HL-60/S4 treated with phorbol 12-myristate 13-acetate at 8.2 ng/mL for 4 days and 3 days (cell line): ENCODE results near the gene HASPIN.
"Not testable (repeated sequence)": the region's sequence is repeated elsewhere in the genome, so short reads cannot be mapped to it uniquely, and the experiment has no call there.

Experiments used
- in situ Hi-C: fragments of 300-500 bp; cut with MboI; formaldehyde crosslinking; loops from 2 replicates; pipeline ENCODE4 v1.15.0; 2022; ENCODE audit warnings: low sequenced_read_pairs

HASPIN gene

DNA sequence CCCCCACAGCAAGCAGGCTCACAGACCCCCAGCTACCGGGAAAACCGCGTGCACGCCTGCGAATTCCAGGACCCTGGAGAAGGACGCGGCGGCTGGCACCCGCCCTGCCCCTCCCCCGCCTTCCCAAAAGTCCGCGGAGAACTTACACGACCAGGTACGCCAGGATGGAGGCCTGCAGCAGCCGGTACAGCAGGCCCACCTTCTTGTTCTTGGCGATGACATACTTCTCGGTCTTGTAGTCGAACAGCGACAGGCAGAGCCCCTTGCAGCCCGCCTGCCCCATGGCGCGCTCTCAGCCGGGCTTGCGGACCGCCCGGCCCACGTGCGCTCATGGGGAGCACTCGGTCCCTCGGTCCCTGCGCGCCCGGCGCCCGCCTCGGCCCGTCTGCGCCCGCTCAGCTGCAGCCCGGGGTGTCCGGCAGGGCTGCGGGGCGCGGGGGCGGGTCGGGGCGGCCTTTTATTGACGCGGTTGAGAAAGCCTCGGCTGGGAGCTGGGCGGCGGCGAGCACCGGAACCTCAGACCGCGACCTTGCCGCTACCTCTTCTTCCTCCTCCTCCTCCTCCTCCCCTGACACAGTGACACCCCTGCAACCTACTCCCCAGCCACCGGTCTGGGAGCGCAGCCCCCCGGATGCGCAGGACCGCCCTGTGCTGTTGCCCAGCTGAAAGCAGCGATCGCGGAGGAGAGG lies 27.8 kb upstream of the HASPIN start, which contains the start of gene P2RX5:
P2RX5 (minus strand) TSS at position 433 of the 689 bp plus-strand sequence; CDS start at position 283, 150 bp downstream.
- in situ Hi-C loops: no loop called here

DNA sequence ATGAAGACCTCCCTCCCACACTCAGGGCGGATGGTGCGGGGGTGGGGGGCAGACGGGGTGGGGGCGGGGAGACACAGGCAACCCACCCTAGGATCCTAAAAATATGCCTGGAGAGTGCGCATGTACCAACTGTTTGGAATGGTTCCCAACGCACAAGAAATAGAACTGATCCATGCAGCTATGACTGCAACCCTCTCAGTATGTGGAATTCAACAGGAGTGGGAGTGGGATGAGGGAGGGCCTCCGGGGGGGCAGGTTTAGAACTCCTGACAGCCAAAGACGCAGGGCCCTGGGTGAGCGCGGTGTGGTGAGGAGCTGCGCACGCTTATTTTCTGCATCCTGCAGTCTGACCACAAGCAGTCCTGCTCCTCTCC lies 26.6 kb upstream of the HASPIN start:
- in situ Hi-C loops: no loop called here

- in situ Hi-C loops: no loop called here
Observed at GRCh38 chr17:3698139-3698538, 25.6 kb upstream of the HASPIN start.

GRCh38 chr17:3699951-3700350 lies 23.8 kb upstream of the HASPIN start:
- in situ Hi-C loops: no loop called here

GRCh38 chr17:3702041-3702539 lies 21.6 kb upstream of the HASPIN start:
- in situ Hi-C loops: not testable (repeated sequence)

DNA sequence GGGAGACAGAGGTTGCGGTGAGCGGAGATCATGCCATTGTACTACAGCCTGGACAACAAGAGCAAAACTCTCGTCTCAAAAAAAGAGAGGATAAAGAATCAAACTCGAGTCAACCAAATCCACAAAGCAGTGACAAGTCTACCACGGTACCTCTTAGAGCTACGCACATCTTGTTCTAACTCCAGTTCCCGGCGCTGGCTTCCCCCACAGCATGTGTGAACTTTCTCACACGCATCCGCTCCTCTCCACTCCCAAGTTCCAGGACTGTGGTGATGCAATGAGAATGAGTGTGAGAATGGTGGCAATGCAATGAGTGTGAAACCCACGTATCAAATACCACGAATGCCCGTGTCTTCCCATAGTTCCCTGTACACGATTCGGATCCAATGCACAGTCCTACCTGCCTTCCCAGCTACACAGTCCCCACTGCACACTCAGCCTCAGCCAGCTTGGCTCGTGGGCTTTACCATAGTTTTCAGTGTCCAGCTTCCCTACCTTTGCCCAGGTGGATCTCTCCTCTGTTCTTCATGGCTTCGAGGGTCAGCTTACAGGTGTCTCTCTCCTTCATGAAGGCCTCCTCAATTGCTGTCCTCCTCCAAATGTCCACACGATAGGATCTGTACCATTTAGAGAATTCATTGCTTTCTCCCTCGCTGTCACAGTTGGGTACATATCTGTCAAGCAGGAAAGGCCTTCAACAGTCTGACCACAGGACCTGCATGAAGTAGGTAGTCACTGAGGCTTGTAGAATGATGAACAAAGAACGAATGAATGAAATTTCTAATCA lies 18.6 kb upstream of the HASPIN start:
- in situ Hi-C loops: no loop called here

- in situ Hi-C loops: not testable (repeated sequence)
Observed at GRCh38 chr17:3705718-3705984, 18.1 kb upstream of the HASPIN start.

DNA sequence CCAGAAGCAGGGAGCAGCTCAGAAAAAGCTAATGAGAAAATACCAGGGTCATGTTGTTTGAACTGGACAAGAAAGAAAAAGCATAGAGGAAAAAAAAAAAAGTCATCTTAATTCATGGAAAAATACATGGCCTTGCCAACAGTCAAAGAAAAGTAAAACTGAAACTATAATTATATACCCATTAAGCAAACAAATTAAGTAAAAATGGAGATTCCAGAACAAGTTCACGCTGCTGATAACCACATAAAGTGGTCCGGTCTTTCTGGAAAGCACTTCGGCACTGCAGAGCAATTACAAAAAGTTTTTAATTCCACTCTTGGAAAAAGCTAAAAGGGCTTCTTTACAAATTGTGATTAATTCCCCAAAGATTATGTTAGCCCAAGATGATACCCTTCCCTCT lies 15.3 kb upstream of the HASPIN start:
- in situ Hi-C loops: no loop called here

DNA sequence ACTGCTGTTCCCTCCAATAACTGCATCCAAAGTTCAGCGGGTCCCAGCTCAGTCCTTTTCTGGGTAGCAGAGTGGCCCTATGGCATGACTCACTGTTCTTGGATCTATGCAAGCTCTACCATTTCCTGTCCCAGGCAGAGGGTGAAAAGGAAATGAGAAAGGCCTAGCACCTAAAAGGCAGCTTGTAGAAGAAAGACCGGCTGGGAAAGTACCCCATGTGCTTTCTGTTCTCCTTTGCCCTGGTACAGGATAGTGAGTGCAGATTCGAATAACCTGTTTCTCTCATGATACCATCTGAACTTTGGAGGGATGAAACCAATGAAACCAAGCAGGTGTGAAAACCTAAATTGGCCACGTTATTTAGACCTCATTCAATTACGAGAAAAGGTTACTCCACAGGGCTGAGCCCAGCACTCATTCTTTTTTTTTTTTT lies 12.7 kb upstream of the HASPIN start:
- in situ Hi-C loops: no loop called here

DNA sequence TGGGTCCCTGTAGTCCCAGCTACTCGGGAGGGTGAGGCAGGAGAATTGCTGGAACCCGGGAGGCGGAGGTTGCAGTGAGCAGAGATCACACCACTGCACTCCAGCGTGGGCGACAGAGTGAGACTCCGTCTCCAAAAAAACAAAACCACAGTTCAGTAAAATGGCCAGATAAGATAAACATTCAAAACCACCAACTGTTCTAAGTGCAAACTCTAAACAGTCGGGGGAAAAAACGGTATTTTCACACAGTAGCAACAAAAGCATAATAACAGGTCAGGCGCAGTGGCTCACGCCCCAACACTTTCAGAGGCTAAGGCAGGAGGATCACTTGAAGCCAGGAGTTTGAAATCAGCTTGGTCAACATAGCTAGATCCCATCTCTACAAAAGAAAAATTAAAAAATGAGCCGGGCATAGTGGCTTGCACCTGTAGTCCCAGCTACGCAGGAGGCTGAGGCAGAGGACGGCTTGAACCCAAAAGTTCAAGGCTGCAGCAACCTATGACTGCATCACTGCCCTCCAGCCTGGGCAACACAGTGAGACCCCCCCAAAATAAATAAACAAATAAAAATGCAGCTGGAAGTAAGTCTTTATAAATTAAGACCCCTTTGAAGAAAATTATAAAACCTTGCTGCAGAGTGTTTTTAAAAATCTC lies 10.8 kb upstream of the HASPIN start:
- in situ Hi-C loops: no loop called here

DNA sequence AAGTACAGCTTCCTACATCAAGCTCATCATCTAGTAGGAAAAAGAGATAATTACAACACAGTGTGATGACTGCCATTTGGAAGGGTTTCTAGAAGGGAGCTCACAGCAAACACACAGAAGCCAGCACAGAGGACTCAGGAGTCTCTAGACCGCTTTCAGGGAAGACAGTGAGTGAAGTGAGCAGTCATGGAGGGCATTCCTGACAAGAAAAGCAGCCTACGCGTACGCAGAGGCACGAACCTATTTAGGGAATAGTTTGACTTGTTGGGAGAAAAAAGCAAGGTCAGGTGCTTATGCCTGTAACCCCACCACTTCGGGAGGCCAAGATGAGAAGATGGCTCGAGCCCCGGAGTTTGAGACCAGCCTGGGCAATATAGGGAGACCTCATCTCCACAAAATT lies 8.4 kb upstream of the HASPIN start:
- in situ Hi-C loops: no loop called here

GRCh38 chr17:3718201-3718600 lies 5.5 kb upstream of the HASPIN start:
- in situ Hi-C loops: no loop called here

DNA sequence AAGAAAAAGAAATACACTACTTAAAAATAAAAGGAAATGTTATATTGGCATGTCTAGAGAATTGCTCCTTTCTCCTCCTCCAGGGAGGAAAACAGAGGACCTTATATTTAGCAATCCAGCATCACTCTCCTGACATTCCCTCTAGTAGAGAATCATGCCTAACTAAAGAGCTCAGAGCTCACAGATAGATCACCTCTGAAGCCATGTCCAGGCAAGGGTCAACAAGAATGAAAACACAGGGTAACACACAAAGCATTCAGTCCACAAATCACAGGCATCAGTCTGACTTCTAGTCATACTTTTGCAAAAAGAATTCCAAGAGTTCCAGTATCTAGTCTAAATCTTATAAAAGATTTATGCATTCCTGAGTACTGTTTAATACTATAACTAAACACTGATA lies 4.4 kb upstream of the HASPIN start:
- in situ Hi-C loops: no loop called here

DNA sequence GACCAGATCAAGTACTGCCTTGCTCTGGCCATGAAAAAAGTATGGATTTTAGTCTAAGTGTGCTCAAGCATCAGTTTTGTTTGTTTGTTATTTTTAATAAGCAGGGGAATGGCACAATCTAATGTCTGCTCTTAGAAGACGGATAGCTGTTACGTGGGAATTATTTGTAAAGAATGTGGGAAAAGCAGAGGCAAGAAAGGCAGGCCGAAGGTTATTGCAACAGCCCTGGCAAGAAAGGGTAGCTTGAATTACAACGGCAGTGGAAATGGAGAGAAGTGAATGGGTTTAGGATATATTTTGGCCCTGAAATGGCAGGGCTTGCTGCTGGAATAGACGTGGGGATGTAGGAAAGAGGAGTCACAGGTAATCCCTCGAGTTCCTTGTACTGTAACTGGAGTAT lies 987 bp upstream of the HASPIN start:
- in situ Hi-C loops: no loop called here

- in situ Hi-C loops: no loop called here
Observed at GRCh38 chr17:3723188-3723555, 531 bp upstream of the HASPIN start.

GRCh38 chr17:3724378-3725077 lies 825 bp downstream of the HASPIN start:
- in situ Hi-C loops: no loop called here

DNA sequence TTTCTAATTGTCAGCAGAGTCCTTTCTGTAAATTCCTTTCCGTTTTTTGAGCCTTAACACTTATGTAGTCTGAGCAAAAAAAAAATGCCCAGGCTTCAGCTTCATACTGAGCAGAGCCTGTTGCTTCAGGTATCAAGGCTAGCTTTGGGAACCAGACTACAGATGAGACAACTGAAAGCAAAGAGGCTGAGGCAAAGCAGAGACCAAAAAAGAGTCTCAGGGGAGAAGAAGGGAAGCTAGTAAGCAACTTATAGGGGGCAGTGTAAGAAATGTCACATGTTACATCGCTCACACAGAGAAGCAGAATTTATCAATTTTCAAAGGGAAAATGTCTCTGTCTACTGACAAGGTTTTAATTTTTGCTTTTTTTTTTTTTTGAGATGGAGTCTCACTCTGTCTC lies 3.3 kb downstream of the HASPIN start:
- in situ Hi-C loops: no loop called here

DNA sequence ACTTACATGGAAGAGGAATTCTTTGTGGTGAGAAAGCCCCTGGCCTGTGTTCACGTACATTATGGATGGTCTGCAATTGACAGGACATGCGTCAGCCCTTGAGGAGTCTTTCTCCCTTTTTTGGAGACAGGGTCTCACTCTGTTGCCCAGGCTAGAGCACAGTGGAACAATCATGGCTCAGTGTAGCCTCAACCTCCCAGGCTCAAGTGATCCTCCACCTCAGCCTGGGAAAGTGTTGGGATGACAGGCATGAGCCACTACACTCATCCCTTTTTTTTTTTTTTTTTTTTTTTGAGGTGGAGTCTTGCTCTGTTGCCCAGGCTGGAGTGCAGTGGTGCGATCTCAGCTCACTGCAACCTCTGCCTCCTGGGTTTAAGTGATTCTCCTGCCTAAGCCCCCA lies 4.4 kb downstream of the HASPIN start:
- in situ Hi-C loops: not testable (repeated sequence)

DNA sequence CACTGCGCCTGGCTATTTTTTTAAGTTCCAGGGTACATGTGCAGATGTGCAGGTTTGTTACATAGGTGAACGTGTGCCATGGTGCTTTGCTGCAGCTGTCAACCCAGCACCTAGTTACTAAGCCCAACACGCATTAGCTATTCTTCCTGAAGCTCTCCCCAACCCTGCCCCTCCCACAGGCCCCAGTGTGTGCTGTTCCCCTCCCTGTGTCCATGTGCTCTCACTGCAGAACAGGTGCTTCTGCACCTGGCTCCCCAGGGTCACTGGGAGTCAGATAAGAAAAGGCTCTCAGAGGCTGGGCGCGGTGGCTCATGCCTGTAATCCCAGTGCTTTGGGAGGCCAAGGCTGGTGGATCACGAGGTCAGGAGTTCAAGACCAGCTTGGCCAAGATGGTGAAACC lies 6.2 kb downstream of the HASPIN start:
- in situ Hi-C loops: no loop called here

DNA sequence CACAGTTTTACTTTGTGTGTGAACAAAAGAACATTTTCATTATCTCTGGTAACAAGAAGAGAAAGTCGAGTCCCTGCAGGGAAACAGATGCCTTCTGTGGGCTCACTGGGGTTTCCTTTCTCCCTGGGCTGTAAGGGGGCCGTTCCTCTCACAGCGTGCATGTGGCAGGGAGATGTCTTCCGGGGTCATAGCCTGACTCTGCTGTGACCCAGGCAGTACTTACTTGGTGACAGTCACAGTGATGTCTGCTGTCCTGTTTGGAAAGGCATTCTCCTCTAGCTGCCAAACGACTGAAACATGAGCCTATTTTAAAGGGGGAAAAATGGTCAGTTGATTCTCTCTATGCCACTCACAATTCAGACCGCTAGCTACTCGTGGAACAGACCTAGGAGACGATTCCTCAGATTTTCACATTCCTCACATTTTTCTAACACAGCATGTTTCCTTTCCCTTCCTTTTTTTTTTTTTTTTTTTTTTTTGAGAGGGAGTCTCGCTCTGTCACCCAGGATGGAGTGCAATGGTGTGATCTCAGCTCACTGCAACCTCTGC lies 7.3 kb downstream of the HASPIN start:
- in situ Hi-C loops: no loop called here

- in situ Hi-C loops: no loop called here
Observed at GRCh38 chr17:3732210-3732621, 8.5 kb downstream of the HASPIN start.
